SW 1271 (cell line): Measurements from ENCODE around the gene GPC3.
"Not testable (repeated sequence)": the region's sequence is repeated elsewhere in the genome, so short reads cannot be mapped to it uniquely, and the experiment has no call there.

Experiments used
- DNase-seq, 2 experiments: peaks; one replicate each; lab custom pipeline; 2025; lab: John Stamatoyannopoulos, UW

Gene GPC3

GRCh38 chrX:133995759-133996158 is 10.4 kb upstream of the GPC3 start:
- no peak for DNase-seq

- DNase-seq: no peak
These were observed 9.2 kb upstream of the GPC3 start for GRCh38 chrX:133994576-133994975.

GRCh38 chrX:133992882-133993281 is 7.5 kb upstream of the GPC3 start:
- DNase-seq: no peak

GRCh38 chrX:133991814-133992213 is 6.4 kb upstream of the GPC3 start:
- DNase-seq: no peak

- not testable (repeated sequence) for DNase-seq
These were observed 5.7 kb upstream of the GPC3 start for GRCh38 chrX:133991057-133991456.

- DNase-seq: no peak
These were observed 4.6 kb upstream of the GPC3 start for GRCh38 chrX:133989993-133990392.

- DNase-seq: no peak
These were observed 4.1 kb upstream of the GPC3 start for GRCh38 chrX:133989490-133989889.

GRCh38 chrX:133988010-133988409 is 2.6 kb upstream of the GPC3 start:
- DNase-seq: no peak

GRCh38 chrX:133987188-133987587 is 1.8 kb upstream of the GPC3 start:
- DNase-seq: no peak

GRCh38 chrX:133985967-133986683 is 731 bp upstream of the GPC3 start:
- DNase-seq: no peak

GRCh38 chrX:133984857-133985163 is 584 bp downstream of the GPC3 start:
- no peak for DNase-seq

- DNase-seq: no peak
These were observed 1.2 kb downstream of the GPC3 start for GRCh38 chrX:133983974-133984845.

- DNase-seq: no peak
These were observed 2.0 kb downstream of the GPC3 start for GRCh38 chrX:133983256-133983973.

GRCh38 chrX:133981924-133982323 is 3.5 kb downstream of the GPC3 start:
- no peak for DNase-seq

GRCh38 chrX:133980832-133981588 is 4.4 kb downstream of the GPC3 start:
- no peak for DNase-seq

- no peak for DNase-seq
These were observed 5.0 kb downstream of the GPC3 start for GRCh38 chrX:133980406-133980805.

GRCh38 chrX:133979641-133980230 is 5.7 kb downstream of the GPC3 start:
- no peak for DNase-seq

GRCh38 chrX:133973704-133974103 is 11.7 kb downstream of the GPC3 start:
- no peak for DNase-seq

- no peak for DNase-seq
These were observed 12.5 kb downstream of the GPC3 start for GRCh38 chrX:133972916-133973315.

GRCh38 chrX:133971586-133971985 is 13.8 kb downstream of the GPC3 start:
- no peak for DNase-seq

GRCh38 chrX:133970076-133970475 is 15.3 kb downstream of the GPC3 start:
- no peak for DNase-seq

GRCh38 chrX:133969191-133969590 is 16.2 kb downstream of the GPC3 start:
- DNase-seq: no peak
